Measurements from ENCODE around the gene RPH3AL. TPM values are rescaled to one million over a fixed set of nuclear protein-coding genes. Genes with fewer than 3 reads are reported as not detected.

The RPH3AL gene
- total and polyA plus RNA-seq, 7 donors: 3.7 to 18.5 (median 9.7) TPM

DNA sequence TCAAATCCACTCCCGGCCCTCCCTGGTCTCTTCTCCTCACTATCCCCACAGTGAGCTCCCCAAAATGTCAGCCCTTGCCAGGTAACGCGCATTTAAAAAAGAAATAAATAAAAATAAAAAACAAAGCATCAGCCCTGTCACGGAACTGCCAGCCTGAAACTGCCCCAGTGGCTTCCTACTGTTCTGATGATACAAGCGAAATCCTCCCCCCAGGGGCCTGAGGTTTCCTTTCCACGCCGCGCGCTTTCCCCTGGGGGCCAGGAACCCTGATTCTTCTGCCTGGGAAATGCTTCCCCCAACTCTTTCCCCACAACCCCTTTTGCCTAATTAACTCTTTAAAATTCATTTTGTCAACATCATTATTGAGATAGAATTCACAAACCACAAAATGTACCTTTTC, 12.2 kb upstream of the RPH3AL start:
- no peaks in the 10 kb centered on the region for H3K4me1 ChIP-seq
- TF ChIP-seq, protein P1, sequence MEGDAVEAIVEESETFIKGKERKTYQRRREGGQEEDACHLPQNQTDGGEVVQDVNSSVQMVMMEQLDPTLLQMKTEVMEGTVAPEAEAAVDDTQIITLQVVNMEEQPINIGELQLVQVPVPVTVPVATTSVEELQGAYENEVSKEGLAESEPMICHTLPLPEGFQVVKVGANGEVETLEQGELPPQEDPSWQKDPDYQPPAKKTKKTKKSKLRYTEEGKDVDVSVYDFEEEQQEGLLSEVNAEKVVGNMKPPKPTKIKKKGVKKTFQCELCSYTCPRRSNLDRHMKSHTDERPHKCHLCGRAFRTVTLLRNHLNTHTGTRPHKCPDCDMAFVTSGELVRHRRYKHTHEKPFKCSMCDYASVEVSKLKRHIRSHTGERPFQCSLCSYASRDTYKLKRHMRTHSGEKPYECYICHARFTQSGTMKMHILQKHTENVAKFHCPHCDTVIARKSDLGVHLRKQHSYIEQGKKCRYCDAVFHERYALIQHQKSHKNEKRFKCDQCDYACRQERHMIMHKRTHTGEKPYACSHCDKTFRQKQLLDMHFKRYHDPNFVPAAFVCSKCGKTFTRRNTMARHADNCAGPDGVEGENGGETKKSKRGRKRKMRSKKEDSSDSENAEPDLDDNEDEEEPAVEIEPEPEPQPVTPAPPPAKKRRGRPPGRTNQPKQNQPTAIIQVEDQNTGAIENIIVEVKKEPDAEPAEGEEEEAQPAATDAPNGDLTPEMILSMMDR (IDR thresholded peaks at IDR 0.05): no peak
- ATAC-seq: no peak
- H3K36me3 ChIP-seq (ENCODE audit: insufficient read depth in 1 of 2, low read depth in 1 of 2): no peaks in the 10 kb centered on the region
- no peak overlapping the region for H3K4me3 ChIP-seq
- peaks cover 0 to 7% (median 0%) of the 10 kb centered on the region in 3 donors for H3K27me3 ChIP-seq (ENCODE audit: insufficient read depth in 3 of 3, low read length in 2 of 3)
- no peak overlapping the region for H3K27ac ChIP-seq
- intact Hi-C loops (cut with DNase I): no loop called here
- no peak for DNase-seq
- no peaks in the 10 kb centered on the region for H3K9me3 ChIP-seq
- WGBS, 3 donors: 73 to 82% (median 79%) methylated on average over 9 of the region's 9 CpGs

DNA sequence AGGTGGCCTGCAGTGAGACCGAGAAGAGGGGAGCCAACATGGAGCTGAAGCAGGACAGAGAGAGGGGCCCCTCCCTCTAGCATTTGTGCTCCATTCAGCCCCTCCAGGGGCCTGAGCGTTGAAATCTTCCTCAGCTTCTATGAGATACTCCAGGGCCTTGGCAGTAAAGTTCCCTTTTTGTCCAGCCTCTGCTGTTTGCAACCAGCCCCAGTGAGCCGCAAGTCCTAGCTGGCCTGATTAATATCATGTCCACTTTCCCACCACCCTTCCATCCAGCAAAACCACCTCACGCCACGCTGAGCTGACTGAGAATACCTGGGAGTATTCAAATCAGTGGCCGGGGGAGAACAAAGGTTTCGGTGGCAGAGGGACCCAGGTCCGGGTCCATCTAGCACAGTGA, 11.7 kb upstream of the RPH3AL start:
- Histone ChIP-seq H3K36me3 (ENCODE audit: insufficient read depth in 1 of 2, low read depth in 1 of 2) (no peaks in the 10 kb centered on the region), H3K27me3 (ENCODE audit: insufficient read depth in 3 of 3, low read length in 2 of 3) (peaks cover 0 to 7% (median 0%) of the 10 kb centered on the region in 3 donors), H3K4me1 (no peaks in the 10 kb centered on the region), H3K4me3 (no peak overlapping the region), H3K9me3 (no peaks in the 10 kb centered on the region), H3K27ac (no peak overlapping the region)
- intact Hi-C loops (cut with DNase I): no loop called here
- WGBS, 3 donors: 74 to 79% (median 77%) methylated on average over 8 of the region's 8 CpGs
- ATAC-seq (no peak), DNase-seq (peak in 1 of 2 donors; percentile 49)
- TF ChIP-seq, protein P1 (IDR thresholded peaks at IDR 0.05): no peak

DNA sequence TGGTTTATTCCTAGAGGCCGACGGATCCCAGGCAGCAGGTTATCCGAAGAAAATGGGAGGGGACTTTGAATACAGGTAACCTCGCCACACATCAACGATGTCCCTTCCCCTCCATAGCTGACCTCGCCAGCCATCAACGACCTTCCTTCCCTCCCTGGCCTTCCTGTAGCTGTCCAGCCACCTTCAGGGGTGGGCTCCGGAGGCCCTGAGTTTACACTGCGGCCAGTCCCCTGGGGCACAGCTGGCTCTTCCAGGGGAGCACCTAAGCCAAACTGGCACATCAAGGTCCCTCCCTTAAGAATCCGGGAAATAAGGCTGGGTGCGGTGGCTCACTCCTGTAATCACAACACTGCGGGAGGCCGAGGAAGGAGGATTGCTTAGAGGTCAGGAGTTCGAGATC, 10.1 kb upstream of the RPH3AL start:
- Histone ChIP-seq H3K9me3 (no peaks in the 10 kb centered on the region), H3K27ac (no peak overlapping the region), H3K27me3 (ENCODE audit: insufficient read depth in 3 of 3, low read length in 2 of 3) (peaks cover 0 to 12% (median 0%) of the 10 kb centered on the region in 3 donors), H3K4me1 (no peaks in the 10 kb centered on the region), H3K36me3 (ENCODE audit: insufficient read depth in 1 of 2, low read depth in 1 of 2) (no peaks in the 10 kb centered on the region), H3K4me3 (no peak overlapping the region)
- 93 to 95% (median 95%) methylated on average over 14 of the region's 14 CpGs for WGBS, 3 donors
- TF ChIP-seq, protein P1 (IDR thresholded peaks at IDR 0.05): no peak
- ATAC-seq: no peak
- DNase-seq: no peak
- intact Hi-C loops (cut with DNase I): no loop called here

DNA sequence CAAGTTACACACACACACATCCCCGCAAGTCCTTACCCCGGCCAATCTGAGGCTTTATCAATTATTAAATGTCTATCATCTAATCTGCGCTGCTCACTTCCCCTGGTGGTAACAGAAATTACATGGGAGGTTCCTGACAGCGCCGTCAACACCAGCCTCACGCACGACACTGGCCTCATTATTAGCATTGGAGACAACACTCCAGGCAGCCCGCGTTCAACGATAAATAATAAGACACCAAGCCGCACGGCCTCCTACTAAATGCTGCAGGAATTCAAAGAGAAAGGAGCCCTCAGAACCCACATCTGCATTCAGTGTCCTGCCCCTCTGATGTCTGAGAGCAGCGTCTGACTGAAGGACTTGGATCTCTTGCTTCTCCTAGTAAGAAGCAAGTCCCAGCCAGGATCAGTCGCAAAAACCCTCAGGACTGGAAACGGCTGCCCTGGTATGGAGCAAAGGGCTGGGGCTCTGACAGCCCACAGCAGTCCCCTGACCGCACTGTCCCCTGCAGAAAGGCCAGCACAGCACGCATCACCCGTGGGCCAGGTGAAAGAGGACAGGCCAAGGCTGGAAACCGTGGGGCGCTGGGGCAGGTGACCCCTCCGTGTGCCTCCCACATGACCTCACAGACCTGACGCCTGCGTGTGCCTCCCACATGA, 7.6 kb upstream of the RPH3AL start:
- Histone ChIP-seq H3K27ac (no peak overlapping the region), H3K27me3 (ENCODE audit: insufficient read depth in 3 of 3, low read length in 2 of 3) (peaks cover 0 to 8% (median 0%) of the 10 kb centered on the region in 3 donors), H3K9me3 (no peaks in the 10 kb centered on the region), H3K4me3 (no peak overlapping the region), H3K36me3 (ENCODE audit: insufficient read depth in 1 of 2, low read depth in 1 of 2) (no peaks in the 10 kb centered on the region), H3K4me1 (no peaks in the 10 kb centered on the region)
- DNase-seq: peak in 1 of 2 donors; percentile 49
- TF ChIP-seq, protein P1 (IDR thresholded peaks at IDR 0.05): no peak
- 78 to 81% (median 80%) methylated on average over 22 of the region's 23 CpGs for WGBS, 3 donors
- intact Hi-C loops (cut with DNase I): no loop called here
- ATAC-seq: no peak

Measured in psoas muscle (tissue), 8 donors.